NCI-H187 (cell line): Measurements from ENCODE around the gene EPHA7.

ENCODE experiments used
- DNase-seq, 2 experiments: peaks; one replicate each; lab custom pipeline; 2025; lab: John Stamatoyannopoulos, UW

EPHA7 gene

GRCh38 chr6:93393554-93394074 is 25.7 kb downstream of the EPHA7 start:
- DNase-seq: no peak

GRCh38 chr6:93392797-93393196 is 26.6 kb downstream of the EPHA7 start:
- DNase-seq: no peak

- no peak for DNase-seq
Measured at GRCh38 chr6:93391965-93392364, 27.4 kb downstream of the EPHA7 start.

- DNase-seq: no peak
Measured at GRCh38 chr6:93389192-93389591, 30.2 kb downstream of the EPHA7 start.

DNA sequence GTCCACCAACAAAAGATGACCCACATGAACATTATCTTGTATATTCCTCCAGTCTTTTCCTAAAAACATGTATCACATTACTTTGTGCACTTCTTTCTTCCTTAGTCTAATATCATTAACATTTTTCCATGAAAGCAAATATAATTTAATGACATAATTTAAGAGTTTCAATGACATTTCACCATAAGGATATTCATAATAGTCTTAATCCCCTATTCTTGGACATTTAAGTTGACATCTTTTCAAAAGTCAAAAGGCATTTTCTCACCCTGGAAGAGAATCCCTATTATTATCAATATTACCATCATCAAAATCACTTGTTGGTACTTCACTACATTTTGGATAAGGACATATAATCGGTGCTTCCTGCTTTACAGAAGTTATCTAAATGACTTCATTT is 31.3 kb downstream of the EPHA7 start:
- no peak for DNase-seq

- DNase-seq: no peak
Measured at GRCh38 chr6:93376026-93376540, 43.3 kb downstream of the EPHA7 start.

GRCh38 chr6:93373445-93373844 is 45.9 kb downstream of the EPHA7 start:
- DNase-seq: no peak

- DNase-seq: no peak
Measured at GRCh38 chr6:93371756-93372155, 47.6 kb downstream of the EPHA7 start.

DNA sequence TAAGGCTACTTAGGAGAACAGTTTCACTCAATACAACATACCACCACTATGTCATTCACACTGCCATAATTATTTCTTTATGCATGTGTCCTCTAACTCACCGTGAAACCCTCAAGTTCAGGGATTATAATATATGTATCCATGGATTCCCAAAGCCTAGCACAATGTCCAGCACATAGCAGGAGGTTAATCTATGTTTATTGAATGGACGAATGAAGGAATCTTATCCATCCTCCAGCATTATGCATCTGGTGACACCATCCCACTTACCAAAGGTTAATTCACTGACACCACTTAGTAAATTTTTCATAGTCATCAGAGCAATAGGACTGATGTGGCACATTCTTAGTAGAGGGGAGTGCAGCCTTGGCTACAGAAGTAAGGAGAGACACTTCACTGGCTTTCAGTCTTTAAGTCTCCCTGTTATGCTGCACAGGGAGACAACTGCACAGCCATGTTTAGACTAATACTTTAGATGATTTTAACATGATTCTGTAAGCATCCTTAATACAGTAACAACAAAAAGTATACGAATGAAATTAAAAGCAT is 49.7 kb downstream of the EPHA7 start:
- DNase-seq: no peak

DNA sequence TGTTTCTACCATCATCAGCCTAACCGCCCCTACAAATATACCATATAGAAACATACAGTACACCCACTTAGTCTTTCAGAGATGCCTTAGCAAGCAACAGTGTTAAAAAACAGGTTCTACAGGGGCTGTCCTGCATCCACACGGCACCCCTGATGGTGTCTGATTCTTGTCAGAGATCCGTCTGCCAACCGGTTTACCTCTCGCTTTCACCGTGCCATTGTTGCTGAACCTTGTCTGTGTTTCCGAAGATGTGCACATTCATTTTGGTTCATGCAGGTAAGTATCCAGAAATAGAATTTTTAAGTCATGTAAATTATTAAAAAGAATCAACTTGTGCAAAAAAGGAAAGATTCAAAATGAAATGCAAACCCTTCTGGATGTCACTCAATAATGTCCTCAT is 52.9 kb downstream of the EPHA7 start:
- no peak for DNase-seq

DNA sequence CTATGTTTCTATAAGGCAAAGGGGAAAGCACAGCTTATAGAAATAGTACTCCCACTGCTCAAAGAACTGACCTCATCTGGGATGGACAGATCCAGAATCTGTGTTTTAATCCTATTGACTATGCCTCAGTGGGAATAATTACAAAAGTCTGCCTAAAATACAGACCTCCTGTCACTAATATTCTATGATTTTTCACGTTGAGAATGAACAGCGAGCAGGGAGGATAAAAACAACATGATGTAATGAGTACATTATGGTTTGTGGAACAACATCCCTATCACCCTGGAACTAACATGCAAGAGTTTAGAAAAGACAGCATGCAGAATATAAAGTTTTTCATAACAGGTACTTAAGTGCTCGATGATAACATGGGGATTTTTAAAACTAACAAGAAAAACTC is 53.9 kb downstream of the EPHA7 start:
- DNase-seq: no peak

GRCh38 chr6:93358435-93358834 is 60.9 kb downstream of the EPHA7 start:
- no peak for DNase-seq

DNA sequence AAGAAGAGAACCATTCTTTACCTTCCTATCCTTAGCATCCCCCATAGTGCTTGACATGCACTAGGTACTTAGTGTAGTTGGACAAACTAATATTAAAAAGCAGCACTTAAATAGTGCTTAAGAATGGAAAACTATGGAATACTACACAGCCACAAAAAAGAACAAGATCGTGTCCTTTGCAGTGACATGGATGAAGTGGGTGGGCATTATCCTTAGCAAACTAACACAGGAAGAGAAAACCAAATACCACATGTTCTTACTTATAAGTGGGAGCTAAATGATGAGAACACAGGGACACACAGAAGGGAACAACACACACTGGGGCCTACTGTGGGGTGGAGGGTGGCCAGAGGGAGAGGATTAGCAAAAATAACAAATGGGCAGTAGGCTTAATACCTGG is 66.8 kb downstream of the EPHA7 start:
- no peak for DNase-seq

DNA sequence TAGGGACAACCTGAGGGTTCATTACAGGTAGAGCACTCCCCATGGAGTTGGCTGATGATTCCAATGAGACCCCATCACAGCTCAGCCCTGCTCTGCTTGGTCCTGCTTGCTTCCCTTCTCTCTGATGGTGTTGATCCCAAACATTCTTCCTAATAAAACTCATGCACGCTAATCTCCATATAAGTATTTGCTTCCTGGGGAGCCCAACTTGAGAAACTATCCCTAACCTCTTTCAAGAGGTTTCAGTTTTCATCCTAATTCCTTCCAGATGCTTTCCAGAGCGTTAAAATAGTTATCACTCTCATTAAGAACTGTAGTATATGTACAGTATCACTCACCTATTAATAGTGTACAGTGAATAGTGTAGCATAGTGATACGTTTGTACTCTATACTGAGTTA is 68.1 kb downstream of the EPHA7 start:
- DNase-seq: no peak

DNA sequence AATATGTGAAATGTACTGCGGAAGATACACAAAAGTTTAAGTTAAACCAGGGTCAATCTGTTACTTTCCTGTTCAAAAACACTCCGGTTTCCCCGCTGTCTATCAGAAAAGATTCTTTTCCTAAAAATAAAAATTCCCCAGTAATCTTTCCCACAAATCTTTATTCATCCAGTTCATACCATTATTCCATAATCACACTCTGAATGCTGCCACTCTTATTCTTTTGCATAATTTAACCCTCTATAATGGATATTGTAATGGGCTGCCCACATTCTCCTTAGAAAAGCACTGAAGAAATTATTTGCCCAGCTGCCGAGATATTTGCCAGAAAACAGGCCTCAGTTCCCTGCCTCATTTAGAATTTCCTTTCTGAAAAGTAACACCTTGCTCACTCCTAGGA is 68.6 kb downstream of the EPHA7 start:
- no peak for DNase-seq

DNA sequence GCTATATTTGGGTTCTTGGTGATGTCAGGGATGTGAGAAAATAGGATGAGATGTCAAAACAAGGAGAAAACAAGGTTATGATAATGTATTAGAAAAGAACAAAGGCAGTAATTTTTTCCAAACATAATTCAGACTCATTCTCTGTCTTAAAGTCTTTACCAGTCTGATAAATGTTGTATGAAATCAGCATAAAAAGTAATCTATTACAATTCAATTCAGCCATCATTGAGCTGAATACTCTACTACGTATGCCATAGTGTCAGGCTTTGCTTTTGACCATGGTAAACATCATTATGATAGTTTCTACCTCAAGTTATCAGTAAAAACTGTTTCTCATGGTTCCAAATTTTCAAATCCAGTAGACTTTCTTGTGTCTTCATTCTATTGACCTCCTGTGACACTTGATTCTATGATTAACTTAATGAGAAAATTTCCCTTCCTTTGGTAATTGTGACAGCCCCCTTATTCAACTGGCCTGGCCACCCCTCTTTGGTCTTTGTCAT is 75.0 kb downstream of the EPHA7 start:
- DNase-seq: no peak

GRCh38 chr6:93343476-93343875 is 75.9 kb downstream of the EPHA7 start:
- DNase-seq: no peak

- no peak for DNase-seq
Measured at GRCh38 chr6:93341900-93342613, 77.3 kb downstream of the EPHA7 start.

GRCh38 chr6:93337772-93338394 is 81.5 kb downstream of the EPHA7 start:
- no peak for DNase-seq

DNA sequence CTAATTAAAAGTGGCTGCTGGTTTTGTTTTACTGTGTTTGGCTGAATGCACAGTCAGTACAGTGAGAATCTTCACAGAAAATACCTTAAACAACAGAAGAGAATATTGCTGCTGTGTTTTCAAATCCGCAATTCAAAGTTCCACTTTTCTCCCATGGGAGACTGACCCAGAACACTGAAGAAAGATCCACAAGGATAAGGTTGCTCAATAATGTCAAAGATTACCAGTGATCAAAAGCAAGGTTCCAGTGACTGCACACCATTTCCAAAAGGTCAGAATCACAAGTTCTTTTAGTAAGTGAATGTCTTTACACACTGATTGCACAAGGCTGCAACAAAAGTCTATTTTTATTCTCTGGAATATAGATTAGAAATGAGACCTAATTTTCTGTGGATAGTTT is 82.3 kb downstream of the EPHA7 start:
- DNase-seq: no peak

- DNase-seq: no peak
Measured at GRCh38 chr6:93329301-93330000, 89.9 kb downstream of the EPHA7 start.

DNA sequence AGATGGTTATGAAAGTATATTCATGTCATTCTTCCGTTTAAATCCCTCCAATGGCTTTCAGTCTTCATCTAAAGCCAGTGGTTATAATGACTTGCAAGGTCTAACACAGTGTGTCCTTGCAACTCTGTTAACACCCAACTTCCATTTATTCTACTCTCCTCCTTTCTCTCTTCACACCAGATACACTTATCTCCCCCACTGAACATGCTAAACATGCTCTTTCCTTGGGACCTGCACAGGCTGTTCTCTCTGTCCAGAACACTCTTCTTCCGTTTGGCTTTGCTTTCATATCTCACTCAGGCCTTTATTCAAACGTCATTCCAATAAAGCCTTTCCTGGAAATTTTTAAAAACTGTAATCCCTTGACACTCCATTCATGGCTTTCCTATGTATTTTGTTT is 91.5 kb downstream of the EPHA7 start:
- DNase-seq: no peak
